PC-3 (cell line): ENCODE data around the gene CAPN13. TPM values are rescaled to one million over a fixed set of nuclear protein-coding genes. Genes with fewer than 3 reads are reported as not detected.

Source experiments
- ATAC-seq: fragments of 200-7000 bp; cut with Tn5 transposase; 2 replicates; pipeline ENCODE4 v1.9.1; 2020; ENCODE audit warnings: mild to moderate bottlenecking, moderate library complexity
- BruUV-seq: library from RNA; stranded (reverse); fragments of 400-500 nt; replicated peaks from 2 replicates; lab custom pipeline; 2021; lab: Mats Ljungman, UMichigan
- CTCF ChIA-PET: fragments of 300-600 bp; sonication (Branson Sonifier 250); formaldehyde crosslinking; loops from one replicate; lab custom pipeline; 2022; ENCODE audit warnings: antibody characterized with exemption; lab: Charles Lee
- POLR2A ChIA-PET: fragments of 300-600 bp; sonication (Branson Sonifier 250); formaldehyde crosslinking; loops from one replicate; lab custom pipeline; 2022; ENCODE audit warnings: antibody characterized with exemption; ENCODE audit not compliant: unreplicated experiment; lab: Charles Lee
- DNase-seq: peaks from one replicate; pipeline ENCODE4 v3.0.0-alpha.2; 2015
- H2AFZ ChIP-seq: fragments of 300-600 bp; sonication (generic); 2 replicates; pipeline ENCODE4 v1.6.0; 2016; ENCODE audit warnings: antibody characterized with exemption, low read length
- H3F3A ChIP-seq: fragments of 300-600 bp; sonication (generic); one replicate; pipeline ENCODE4 v1.6.0; 2017; ENCODE audit warnings: antibody characterized with exemption, low read length, control low read depth, mild to moderate bottlenecking; ENCODE audit not compliant: unreplicated experiment
- H3K27ac ChIP-seq: fragments of 300-600 bp; sonication (generic); 2 replicates; pipeline ENCODE4 v1.5.1; 2016; ENCODE audit warnings: mild to moderate bottlenecking, low read length
- H3K27me3 ChIP-seq: fragments of 300-600 bp; sonication (generic); 2 replicates; pipeline ENCODE4 v1.6.1; 2016; ENCODE audit warnings: low read length, mixed read lengths
- H3K36me3 ChIP-seq: fragments of 300-600 bp; sonication (generic); 2 replicates; pipeline ENCODE4 v1.6.1; 2016; ENCODE audit warnings: low read depth, mixed run types, low read length, mixed read lengths
- H3K4me1 ChIP-seq: fragments of 300-600 bp; sonication (generic); 2 replicates; pipeline ENCODE4 v1.5.1; 2016; ENCODE audit warnings: low read length; ENCODE audit not compliant: insufficient read depth
- H3K4me2 ChIP-seq: fragments of 300-600 bp; sonication (generic); 2 replicates; pipeline ENCODE4 v1.6.0; 2016; ENCODE audit warnings: low read length
- H3K4me3 ChIP-seq: fragments of 300-600 bp; sonication (generic); 2 replicates; pipeline ENCODE4 v1.5.1; 2016; ENCODE audit warnings: mild to moderate bottlenecking, low read length, mixed read lengths
- H3K79me2 ChIP-seq: fragments of 300-600 bp; sonication (generic); 2 replicates; pipeline ENCODE4 v1.6.1; 2017; ENCODE audit warnings: low read length, mixed read lengths
- H3K9ac ChIP-seq: fragments of 300-600 bp; sonication (generic); 2 replicates; pipeline ENCODE4 v1.6.0; 2016; ENCODE audit warnings: mild to moderate bottlenecking, low read length
- H3K9me2 ChIP-seq: fragments of 300-600 bp; sonication (generic); replicated peaks from 2 replicates; pipeline ENCODE4 v1.6.1; 2016; ENCODE audit warnings: mixed run types, low read length, mixed read lengths
- H3K9me3 ChIP-seq: fragments of 300-600 bp; sonication (generic); 2 replicates; pipeline ENCODE4 v1.6.1; 2016; ENCODE audit warnings: low read length, mixed read lengths
- H4K20me1 ChIP-seq: fragments of 300-600 bp; sonication (generic); 2 replicates; pipeline ENCODE4 v1.6.1; 2016; ENCODE audit warnings: low read length, mixed read lengths
- EZH2 ChIP-seq: fragments of 300-600 bp; sonication (generic); IDR thresholded peaks from one replicate; pipeline ENCODE4 v1.6.1; 2017; ENCODE audit warnings: antibody characterized with exemption, mild to moderate bottlenecking, low read length; ENCODE audit not compliant: unreplicated experiment
- EZH2phosphoT487 ChIP-seq: fragments of 300-600 bp; sonication (generic); IDR thresholded peaks from 2 replicates; pipeline ENCODE4 v1.6.1; 2018; ENCODE audit warnings: mild to moderate bottlenecking, antibody characterized with exemption, low read length, borderline replicate concordance
- intact Hi-C: fragments of 100-400 bp; cut with micrococcal nuclease; formaldehyde crosslinking; loops from 2 replicates; pipeline ENCODE4 v1.9.0; 2023
- total RNA-seq: library from RNA; depleted of rRNA; stranded (reverse); fragments of >200 nt; gene quantifications from 2 replicates; pipeline ENCODE4 v1.2.3, GENCODE V29; 2014
- TF ChIP-seq, protein P1 (sequence below): fragments of 300-600 bp; sonication (generic); conservative IDR thresholded peaks from 2 replicates; pipeline ENCODE4 v1.5.1; 2017; ENCODE audit warnings: antibody characterized with exemption, low read depth, mild to moderate bottlenecking, low read length

CAPN13 gene
- total RNA-seq, 1 experiment from 2014 or later: 0.44 TPM

DNA sequence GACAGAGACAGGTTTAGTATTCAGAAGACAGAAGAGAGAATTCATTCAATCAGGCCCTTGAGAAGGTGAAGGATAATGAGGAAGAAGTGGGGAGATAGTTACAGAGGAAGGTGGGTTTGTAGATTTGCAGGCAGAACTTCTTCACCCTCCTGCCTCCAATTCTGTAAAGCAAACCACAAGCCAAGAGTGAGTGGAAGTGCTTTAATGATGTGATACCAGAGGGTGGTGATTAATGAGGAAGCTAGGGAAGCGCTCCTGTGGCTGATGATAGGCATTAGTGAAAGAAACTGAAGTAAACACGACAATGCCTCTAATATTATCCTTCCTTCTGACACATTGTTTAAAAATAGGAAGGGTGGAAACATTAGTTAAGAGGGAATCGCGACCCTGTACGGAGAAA lies 78.2 kb downstream of the CAPN13 start:
- POLR2A ChIA-PET: no interaction called here
- H4K20me1 ChIP-seq: no peaks in the 10 kb centered on the region
- TF ChIP-seq EZH2phosphoT487 (no peak), EZH2 (no peak)
- TF ChIP-seq, protein P1, sequence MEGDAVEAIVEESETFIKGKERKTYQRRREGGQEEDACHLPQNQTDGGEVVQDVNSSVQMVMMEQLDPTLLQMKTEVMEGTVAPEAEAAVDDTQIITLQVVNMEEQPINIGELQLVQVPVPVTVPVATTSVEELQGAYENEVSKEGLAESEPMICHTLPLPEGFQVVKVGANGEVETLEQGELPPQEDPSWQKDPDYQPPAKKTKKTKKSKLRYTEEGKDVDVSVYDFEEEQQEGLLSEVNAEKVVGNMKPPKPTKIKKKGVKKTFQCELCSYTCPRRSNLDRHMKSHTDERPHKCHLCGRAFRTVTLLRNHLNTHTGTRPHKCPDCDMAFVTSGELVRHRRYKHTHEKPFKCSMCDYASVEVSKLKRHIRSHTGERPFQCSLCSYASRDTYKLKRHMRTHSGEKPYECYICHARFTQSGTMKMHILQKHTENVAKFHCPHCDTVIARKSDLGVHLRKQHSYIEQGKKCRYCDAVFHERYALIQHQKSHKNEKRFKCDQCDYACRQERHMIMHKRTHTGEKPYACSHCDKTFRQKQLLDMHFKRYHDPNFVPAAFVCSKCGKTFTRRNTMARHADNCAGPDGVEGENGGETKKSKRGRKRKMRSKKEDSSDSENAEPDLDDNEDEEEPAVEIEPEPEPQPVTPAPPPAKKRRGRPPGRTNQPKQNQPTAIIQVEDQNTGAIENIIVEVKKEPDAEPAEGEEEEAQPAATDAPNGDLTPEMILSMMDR: no peak
- DNase-seq (no peak), ATAC-seq (no peak)
- no peaks in the 10 kb centered on the region for H3K4me1 ChIP-seq
- no TSS peak for BruUV-seq
- no peak overlapping the region for H3K4me2 ChIP-seq
- H3K36me3 ChIP-seq: no peaks in the 10 kb centered on the region
- no peak overlapping the region for H3K27ac ChIP-seq
- H2AFZ ChIP-seq: no peak overlapping the region
- no peak overlapping the region for H3K9ac ChIP-seq
- H3F3A ChIP-seq: no peaks in the 10 kb centered on the region
- CTCF ChIA-PET: no interaction called here
- intact Hi-C loops: no loop called here
- H3K79me2 ChIP-seq: no peaks in the 10 kb centered on the region
- no peaks in the 10 kb centered on the region for H3K9me3 ChIP-seq
- H3K27me3 ChIP-seq: peaks cover 94% of the 10 kb centered on the region
- H3K4me3 ChIP-seq: no peak overlapping the region
- H3K9me2 ChIP-seq: no peaks in the 10 kb centered on the region

DNA sequence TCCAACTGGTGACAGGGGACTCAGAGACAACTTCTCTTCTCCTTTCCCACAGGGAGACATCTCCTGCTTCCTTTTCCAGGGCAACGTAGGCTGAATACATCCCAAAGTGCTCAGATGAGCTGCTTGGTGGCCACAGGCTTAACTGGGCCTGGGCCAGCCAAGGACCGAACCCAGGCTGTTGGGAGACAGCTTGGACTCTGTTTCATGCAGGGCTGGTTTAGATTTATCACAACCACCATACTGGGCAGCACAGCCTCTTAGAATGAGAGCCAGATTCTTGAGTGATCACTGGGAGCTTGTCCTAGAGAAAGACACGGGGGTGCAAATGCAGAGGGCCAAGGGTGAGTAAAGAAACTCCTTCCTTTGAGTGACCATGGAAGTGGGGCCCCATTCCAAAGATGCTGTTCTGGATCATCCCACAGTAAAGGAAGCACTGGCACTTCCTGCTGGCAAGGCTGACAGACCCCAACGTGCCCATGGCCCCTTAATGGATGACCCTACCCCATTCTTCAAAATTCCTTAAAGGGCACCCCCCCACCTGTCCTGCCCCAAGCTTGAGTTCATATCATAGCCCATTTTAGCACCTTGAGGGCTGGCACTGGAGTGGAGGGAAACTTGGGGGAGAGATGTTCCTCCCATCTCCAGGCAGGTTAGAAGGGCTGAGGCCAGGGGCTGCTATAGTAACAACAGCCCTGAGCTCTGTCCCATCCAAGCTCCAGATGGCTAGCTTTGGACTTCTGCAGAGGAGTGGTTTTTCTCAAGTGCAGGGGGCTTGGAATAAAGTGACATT lies 84.1 kb downstream of the CAPN13 start:
- CTCF ChIA-PET: interaction anchor here (1.0 kb wide), 1 partner anchor 11 kb away, joined by 3 read pairs; no protein-coding TSS in a partner anchor
- no peaks in the 10 kb centered on the region for H3K9me2 ChIP-seq
- intact Hi-C loops: no loop called here
- no peak for TF ChIP-seq EZH2
- H3K4me3 ChIP-seq: no peak overlapping the region
- H3K36me3 ChIP-seq: no peaks in the 10 kb centered on the region
- no peaks in the 10 kb centered on the region for H3F3A ChIP-seq
- H4K20me1 ChIP-seq: no peaks in the 10 kb centered on the region
- no peak overlapping the region for H3K4me2 ChIP-seq
- no peak for DNase-seq
- POLR2A ChIA-PET: no interaction called here
- no peak overlapping the region for H3K27ac ChIP-seq
- no peak for ATAC-seq
- no TSS peak for BruUV-seq
- no peak overlapping the region for H3K9ac ChIP-seq
- H3K4me1 ChIP-seq: no peaks in the 10 kb centered on the region
- no peaks in the 10 kb centered on the region for H3K79me2 ChIP-seq
- H3K9me3 ChIP-seq: no peaks in the 10 kb centered on the region
- no peak overlapping the region for H2AFZ ChIP-seq
- H3K27me3 ChIP-seq: peaks cover 46% of the 10 kb centered on the region

DNA sequence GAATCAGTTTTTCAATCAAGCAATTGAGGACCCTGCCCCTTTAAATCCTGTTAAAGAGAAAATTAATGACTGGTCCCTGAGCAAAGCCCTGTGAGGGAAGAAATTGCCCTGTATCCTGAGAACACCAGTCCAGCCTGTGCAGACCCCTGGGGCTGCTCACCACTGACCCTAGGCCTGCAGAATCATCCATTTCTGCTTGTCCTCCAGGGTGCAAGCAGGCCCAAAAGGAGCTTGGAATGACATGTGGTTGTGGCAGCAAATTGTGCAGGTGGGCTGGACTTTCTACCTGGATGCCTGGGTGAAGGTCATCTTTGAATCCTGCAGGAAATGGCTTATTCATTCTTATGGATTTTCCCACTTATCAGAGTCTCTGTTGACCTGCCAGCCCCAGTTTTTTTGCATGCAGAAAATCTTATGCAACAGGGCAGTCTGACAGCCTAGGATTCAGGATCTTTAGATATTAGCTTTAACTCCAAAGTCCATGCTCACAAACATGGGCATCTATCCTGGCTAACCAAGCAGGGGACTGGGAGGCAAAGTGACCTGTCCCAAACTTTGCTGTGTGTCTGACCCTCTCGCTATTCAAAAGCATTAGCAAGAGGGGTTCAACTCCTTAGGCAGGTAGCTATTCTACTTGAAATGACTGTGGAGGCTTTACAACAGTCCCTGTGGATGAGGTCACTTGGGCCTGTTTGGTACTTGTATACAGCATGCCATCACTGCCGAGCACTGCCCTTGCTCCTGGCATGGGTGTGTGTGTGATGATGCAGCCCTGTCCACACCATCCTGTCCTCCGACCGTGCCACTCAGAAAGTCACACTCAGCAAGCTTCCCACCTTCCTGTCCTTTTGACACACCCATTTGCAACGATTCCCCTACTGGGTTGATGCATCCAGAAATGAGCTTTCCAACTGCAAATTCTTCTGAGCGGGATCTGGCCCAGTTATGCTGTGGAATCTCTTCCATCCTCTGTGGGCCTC lies 85.3 kb downstream of the CAPN13 start:
- Histone ChIP-seq H3F3A (no peaks in the 10 kb centered on the region), H3K27ac (no peak overlapping the region), H3K27me3 (peaks cover 39% of the 10 kb centered on the region), H3K9ac (no peak overlapping the region), H3K9me3 (no peaks in the 10 kb centered on the region), H2AFZ (no peak overlapping the region), H3K79me2 (no peaks in the 10 kb centered on the region), H3K4me1 (no peaks in the 10 kb centered on the region), H3K4me2 (no peak overlapping the region), H3K36me3 (no peaks in the 10 kb centered on the region), H3K4me3 (no peak overlapping the region), H3K9me2 (no peaks in the 10 kb centered on the region), H4K20me1 (no peaks in the 10 kb centered on the region)
- CTCF ChIA-PET: interaction anchor here (1.0 kb wide), 1 partner anchor 10 kb away, joined by 3 read pairs; no protein-coding TSS in a partner anchor
- TF ChIP-seq, protein P1: no peak
- no peak for TF ChIP-seq EZH2phosphoT487
- TF ChIP-seq EZH2: no peak
- DNase-seq: no peak
- ATAC-seq: no peak
- POLR2A ChIA-PET: no interaction called here
- BruUV-seq: no TSS peak
- intact Hi-C loops: no loop called here
